HG03442 (cell line): Measurements from ENCODE around the gene MBOAT1.
"Not testable (repeated sequence)": the region's sequence is repeated elsewhere in the genome, so short reads cannot be mapped to it uniquely, and the experiment has no call there.

Experiments used
- ATAC-seq: cut with Tn5 transposase; IDR thresholded peaks from one replicate; pipeline ENCODE4 v1.9.1; 2021; ENCODE audit warnings: mild to moderate bottlenecking, moderate library complexity; ENCODE audit not compliant: unreplicated experiment

The MBOAT1 gene

GRCh38 chr6:20142866-20143265 lies 69.4 kb downstream of the MBOAT1 start:
- no peak for ATAC-seq

DNA sequence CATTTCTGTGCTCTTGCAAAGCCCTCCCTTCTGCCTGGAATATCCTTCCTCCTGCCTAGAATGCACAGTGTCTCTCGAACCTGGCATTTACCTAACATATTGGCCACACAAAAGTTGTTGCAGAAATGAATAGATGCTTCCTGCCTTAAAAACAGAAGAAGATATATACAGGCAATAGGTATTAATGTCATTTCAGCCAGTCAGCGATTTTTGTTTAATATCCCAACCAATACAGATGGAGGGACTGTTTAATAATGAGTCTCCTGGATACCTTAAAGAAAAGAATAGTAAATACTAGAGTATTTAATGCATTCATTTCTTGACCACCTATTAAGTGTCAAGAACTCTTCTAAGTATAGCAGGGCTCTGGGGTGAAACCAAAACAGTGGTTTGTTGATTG lies 70.3 kb downstream of the MBOAT1 start:
- no peak for ATAC-seq

GRCh38 chr6:20139127-20139963 lies 72.9 kb downstream of the MBOAT1 start:
- ATAC-seq, result not testable (repeated sequence)

DNA sequence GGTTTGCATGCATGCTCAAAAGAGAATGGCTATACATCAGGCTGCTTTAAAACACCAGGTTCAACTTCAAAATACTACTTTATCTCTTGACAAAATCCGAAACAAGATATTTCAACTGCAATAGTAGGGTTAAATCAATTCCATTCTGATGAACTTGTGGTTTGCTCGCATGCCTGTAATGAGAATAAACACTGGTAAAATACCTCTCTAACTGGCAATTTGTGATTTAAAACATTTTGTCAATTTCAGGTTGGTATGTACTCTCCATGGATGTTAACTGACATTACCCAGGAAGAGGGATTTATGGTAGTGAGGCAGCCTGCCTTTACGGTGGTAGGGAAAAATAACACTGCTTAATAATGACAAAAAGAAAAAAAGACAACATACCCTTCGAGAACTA lies 74.4 kb downstream of the MBOAT1 start:
- ATAC-seq, result no peak

GRCh38 chr6:20137240-20137639 lies 75.0 kb downstream of the MBOAT1 start:
- no peak for ATAC-seq

GRCh38 chr6:20135677-20136268 lies 76.5 kb downstream of the MBOAT1 start:
- ATAC-seq, result no peak

- ATAC-seq, result no peak
Observed at GRCh38 chr6:20134613-20135012, 77.7 kb downstream of the MBOAT1 start.

- no peak for ATAC-seq
Observed at GRCh38 chr6:20129290-20130088, 82.8 kb downstream of the MBOAT1 start.

GRCh38 chr6:20128018-20128417 lies 84.3 kb downstream of the MBOAT1 start:
- ATAC-seq, result no peak

- ATAC-seq, result peak; percentile 86
Observed at GRCh38 chr6:20126789-20127653, 85.2 kb downstream of the MBOAT1 start.

GRCh38 chr6:20126102-20126752 lies 86.0 kb downstream of the MBOAT1 start:
- ATAC-seq, result no peak

DNA sequence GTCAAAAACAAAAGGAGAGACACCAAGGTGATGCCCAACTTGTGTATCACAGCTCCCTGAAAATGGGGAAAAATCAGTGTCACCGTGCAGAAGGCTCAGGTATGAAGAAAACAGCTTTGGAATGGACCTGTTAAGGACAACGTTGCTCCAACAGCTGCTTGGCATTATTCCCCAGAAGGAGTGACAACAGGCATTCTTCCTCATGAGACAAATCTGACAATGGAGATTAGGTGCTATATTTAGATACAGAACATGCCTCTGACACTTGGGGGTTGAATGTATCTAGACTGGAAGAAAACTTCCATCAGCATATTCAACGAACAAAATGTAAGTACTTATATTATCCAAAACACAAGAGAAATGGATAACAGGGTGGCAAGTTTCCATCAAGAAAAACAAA lies 87.7 kb downstream of the MBOAT1 start:
- ATAC-seq, result no peak

GRCh38 chr6:20119485-20119884 lies 92.8 kb downstream of the MBOAT1 start:
- no peak for ATAC-seq

GRCh38 chr6:20118892-20119291 lies 93.4 kb downstream of the MBOAT1 start:
- ATAC-seq, result no peak

- peak; percentile 95 for ATAC-seq
Observed at GRCh38 chr6:20117474-20117873, 94.8 kb downstream of the MBOAT1 start.

- ATAC-seq, result no peak
Observed at GRCh38 chr6:20116792-20117191, 95.5 kb downstream of the MBOAT1 start.

- ATAC-seq, result no peak
Observed at GRCh38 chr6:20115246-20115980, 96.9 kb downstream of the MBOAT1 start.

- ATAC-seq, result no peak
Observed at GRCh38 chr6:20113649-20114224, 98.5 kb downstream of the MBOAT1 start.

DNA sequence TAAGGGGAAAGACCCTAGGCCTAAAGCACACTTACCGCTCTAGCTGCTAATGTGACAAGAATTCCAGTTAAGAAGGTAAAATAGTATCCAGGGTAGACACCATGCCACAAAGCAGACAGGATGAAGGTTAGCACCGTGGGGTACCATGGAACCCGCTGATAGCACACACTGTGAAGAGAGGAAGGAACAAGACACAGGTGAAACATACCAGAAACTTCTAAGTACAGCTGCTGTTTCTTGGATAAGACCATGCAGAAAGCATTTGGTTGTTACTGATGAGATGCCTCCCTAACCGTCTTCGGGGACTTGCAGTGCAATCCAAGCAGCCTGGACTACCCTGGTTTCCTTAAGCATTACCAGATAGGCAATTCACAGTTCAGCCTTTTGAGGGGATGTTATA lies 99.4 kb downstream of the MBOAT1 start:
- no peak for ATAC-seq
